Measurements from ENCODE around the gene ADH5.

ADH5 gene

DNA sequence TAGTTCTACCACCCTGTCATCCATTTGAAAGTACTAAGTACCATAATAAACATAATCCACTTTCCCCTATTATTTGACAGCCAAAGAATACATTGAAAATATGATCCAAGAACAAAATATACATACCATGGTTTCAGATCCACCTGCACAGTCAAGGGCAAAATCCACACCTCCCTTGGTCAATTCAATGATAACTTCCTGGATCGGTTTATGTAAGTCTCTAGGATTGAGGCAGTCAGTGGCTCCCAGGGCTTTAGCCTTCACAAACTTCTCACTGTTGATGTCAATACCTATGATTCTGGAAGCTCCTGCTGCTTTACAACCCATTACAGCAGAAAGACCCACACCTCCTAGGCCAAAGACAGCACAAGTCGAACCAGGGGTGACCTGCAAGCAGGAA is 42.8 kb upstream of the ADH5 start:
- no peak for TF ChIP-seq SIN3A (IDR thresholded peaks at IDR 0.05; ENCODE audit: borderline replicate concordance, insufficient read depth, low read length)
- no peak for TF ChIP-seq REST (IDR thresholded peaks at IDR 0.05; ENCODE audit: insufficient read depth in 1 of 2, low read depth in 2 of 2, low read length in 2 of 2)
- TF ChIP-seq FOXP2 (optimal IDR thresholded peaks at IDR 0.05; ENCODE audit: borderline replicate concordance, extremely low read depth, extremely low read length, insufficient read depth): no peak
- no peak for TF ChIP-seq POLR2AphosphoS5 (IDR thresholded peaks at IDR 0.05; ENCODE audit: low read depth, low read length)
- no peak for TF ChIP-seq TAF1 (IDR thresholded peaks at IDR 0.05; ENCODE audit: borderline replicate concordance, insufficient read depth, low read length)

DNA sequence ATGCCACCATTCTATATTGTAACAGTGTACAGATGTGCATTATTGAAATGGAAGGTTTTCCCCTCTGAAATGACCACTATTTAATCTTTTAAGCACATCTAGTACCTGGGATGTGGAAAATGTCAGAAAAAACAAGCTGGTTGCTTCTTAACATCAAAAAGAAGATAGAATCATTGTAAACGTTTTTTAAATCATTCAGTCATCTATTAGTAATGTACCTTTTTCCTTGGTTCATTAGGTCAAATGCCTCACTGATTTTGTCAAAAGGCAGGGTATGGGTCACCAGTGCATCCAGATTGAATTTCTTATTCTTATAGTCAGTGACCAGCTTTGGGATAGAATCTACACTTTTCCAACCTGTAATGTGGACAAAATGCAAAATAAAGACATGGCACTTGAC is 37.8 kb upstream of the ADH5 start:
- TF ChIP-seq TAF1 (IDR thresholded peaks at IDR 0.05; ENCODE audit: borderline replicate concordance, insufficient read depth, low read length) (no peak), FOXP2 (optimal IDR thresholded peaks at IDR 0.05; ENCODE audit: borderline replicate concordance, extremely low read depth, extremely low read length, insufficient read depth) (no peak), SIN3A (IDR thresholded peaks at IDR 0.05; ENCODE audit: borderline replicate concordance, insufficient read depth, low read length) (no peak), POLR2AphosphoS5 (IDR thresholded peaks at IDR 0.05; ENCODE audit: low read depth, low read length) (no peak), REST (IDR thresholded peaks at IDR 0.05; ENCODE audit: insufficient read depth in 1 of 2, low read depth in 2 of 2, low read length in 2 of 2) (no peak)

DNA sequence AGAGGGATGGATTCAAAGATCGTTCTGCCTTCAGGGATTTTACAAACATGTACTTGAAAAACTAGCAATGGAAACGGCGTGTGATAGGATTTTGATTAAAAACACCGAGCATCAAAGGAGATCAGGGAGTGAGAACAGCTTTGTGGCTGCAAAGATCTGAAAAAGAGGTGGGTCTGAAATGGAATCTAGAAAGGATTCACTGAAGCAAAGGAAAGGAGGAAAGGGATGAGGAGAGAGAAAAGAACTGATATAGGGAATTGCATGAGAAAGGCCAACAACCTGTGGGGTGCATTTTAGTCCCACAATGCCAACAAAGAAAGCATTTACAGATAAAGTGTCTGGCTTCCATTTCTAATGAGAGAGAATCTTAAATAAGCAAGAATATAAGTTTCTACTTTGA is 32.4 kb upstream of the ADH5 start:
- TF ChIP-seq POLR2AphosphoS5 (IDR thresholded peaks at IDR 0.05; ENCODE audit: low read depth, low read length) (no peak), FOXP2 (optimal IDR thresholded peaks at IDR 0.05; ENCODE audit: borderline replicate concordance, extremely low read depth, extremely low read length, insufficient read depth) (no peak), SIN3A (IDR thresholded peaks at IDR 0.05; ENCODE audit: borderline replicate concordance, insufficient read depth, low read length) (no peak), REST (IDR thresholded peaks at IDR 0.05; ENCODE audit: insufficient read depth in 1 of 2, low read depth in 2 of 2, low read length in 2 of 2) (no peak), TAF1 (IDR thresholded peaks at IDR 0.05; ENCODE audit: borderline replicate concordance, insufficient read depth, low read length) (no peak)

GRCh38 chr4:99120501-99120900 is 31.9 kb upstream of the ADH5 start:
- TF ChIP-seq FOXP2 (optimal IDR thresholded peaks at IDR 0.05; ENCODE audit: borderline replicate concordance, extremely low read depth, extremely low read length, insufficient read depth) (no peak), POLR2AphosphoS5 (IDR thresholded peaks at IDR 0.05; ENCODE audit: low read depth, low read length) (no peak), REST (IDR thresholded peaks at IDR 0.05; ENCODE audit: insufficient read depth in 1 of 2, low read depth in 2 of 2, low read length in 2 of 2) (no peak), SIN3A (IDR thresholded peaks at IDR 0.05; ENCODE audit: borderline replicate concordance, insufficient read depth, low read length) (no peak), TAF1 (IDR thresholded peaks at IDR 0.05; ENCODE audit: borderline replicate concordance, insufficient read depth, low read length) (no peak)
